Panc1 (cell line): ENCODE results near the gene ERC2. TPM values are rescaled to one million over a fixed set of nuclear protein-coding genes. Genes with fewer than 3 reads are reported as not detected.

Experiments
- ATAC-seq: fragments of 200-7000 bp; cut with Tn5 transposase; 2 replicates; pipeline ENCODE4 v1.9.1; 2020; ENCODE audit warnings: mild to moderate bottlenecking, moderate library complexity
- BruUV-seq: library from RNA; stranded (reverse); fragments of 400-500 nt; replicated peaks from 2 replicates; lab custom pipeline; 2021; lab: Mats Ljungman, UMichigan
- CTCF ChIA-PET: fragments of 300-600 bp; sonication (Branson Sonifier 250); formaldehyde crosslinking; loops from one replicate; lab custom pipeline; 2022; ENCODE audit warnings: antibody characterized with exemption; lab: Charles Lee
- POLR2A ChIA-PET: fragments of 300-600 bp; sonication (Branson Sonifier 250); formaldehyde crosslinking; loops from one replicate; lab custom pipeline; 2022; ENCODE audit warnings: antibody characterized with exemption; lab: Charles Lee
- DNase-seq: peaks from one replicate; pipeline ENCODE4 v3.0.0-alpha.2; 2010; ENCODE audit warnings: low read depth, low spot score
- H3K27ac ChIP-seq: 2 replicates; pipeline ENCODE4 v1.5.1; 2011; ENCODE audit warnings: mild to moderate bottlenecking, low read length, inconsistent platforms
- H3K27me3 ChIP-seq: fragments of 200-500 bp; sonication (Bioruptor generic); 2 replicates; pipeline ENCODE4 v1.6.0; 2014; ENCODE audit warnings: low read length, inconsistent platforms; ENCODE audit not compliant: control insufficient read depth, insufficient read depth
- H3K36me3 ChIP-seq: fragments of 200-500 bp; sonication (Bioruptor generic); 2 replicates; pipeline ENCODE4 v1.5.1; 2014; ENCODE audit warnings: inconsistent platforms, mild to moderate bottlenecking, low read length, moderate library complexity; ENCODE audit not compliant: control insufficient read depth, insufficient read depth
- H3K4me1 ChIP-seq: 2 replicates; pipeline ENCODE4 v1.5.1; 2011; ENCODE audit warnings: inconsistent platforms, mild to moderate bottlenecking, low read length, moderate library complexity; ENCODE audit not compliant: control insufficient read depth, insufficient read depth
- H3K4me3 ChIP-seq, 2 experiments: 2 replicates each; pipeline ENCODE4 v1.5.1; 2011 to 2012; ENCODE audit warnings: low read depth in 2 of 2, low read length in 2 of 2, mild to moderate bottlenecking in 2 of 2, inconsistent platforms in 1 of 2, moderate library complexity in 1 of 2
- H3K9me3 ChIP-seq: fragments of 200-500 bp; sonication (Bioruptor generic); 2 replicates; pipeline ENCODE4 v1.5.1; 2014; ENCODE audit warnings: low read depth, mild to moderate bottlenecking, inconsistent platforms, low read length, moderate library complexity; ENCODE audit not compliant: control insufficient read depth, insufficient read depth
- CTCF ChIP-seq: fragments of 450-650 bp; IDR thresholded peaks from 2 replicates; pipeline ENCODE4 v1.5.1; 2017; ENCODE audit warnings: mild to moderate bottlenecking
- POLR2AphosphoS5 ChIP-seq: IDR thresholded peaks from 2 replicates; pipeline ENCODE4 v1.6.1; 2012; ENCODE audit warnings: mild to moderate bottlenecking, low read depth, low read length, moderate library complexity
- REST ChIP-seq, 2 experiments: IDR thresholded peaks; 2 replicates each; pipeline ENCODE4 v1.6.1; 2011 to 2012; ENCODE audit warnings: low read depth in 2 of 2, control low read depth in 1 of 2, low read length in 1 of 2, mild to moderate bottlenecking in 1 of 2, moderate library complexity in 1 of 2; ENCODE audit not compliant: insufficient read depth in 1 of 2
- SIN3A ChIP-seq: IDR thresholded peaks from 2 replicates; pipeline ENCODE4 v1.6.1; 2012; ENCODE audit warnings: low read depth, mild to moderate bottlenecking, low read length, moderate library complexity, borderline replicate concordance; ENCODE audit not compliant: insufficient read depth
- TCF7L2 ChIP-seq: IDR thresholded peaks from 2 replicates; pipeline ENCODE4 v1.6.1; 2011; ENCODE audit warnings: mild to moderate bottlenecking, low read depth, low read length, inconsistent platforms
- in situ Hi-C: cut with HindIII; loops from 2 replicates; pipeline ENCODE4 v1.10.0; 2016; ENCODE audit warnings: low sequenced_read_pairs, low pct_unique_long_range_greater_than_20kb
- intact Hi-C: fragments of 100-400 bp; cut with micrococcal nuclease; formaldehyde crosslinking; loops from one replicate; pipeline ENCODE4 v1.10.0; 2022; ENCODE audit not compliant: unreplicated experiment
- total RNA-seq: library from RNA; stranded (reverse); gene quantifications from one replicate; pipeline ENCODE4 v1.2.1, GENCODE V29; 2021; ENCODE audit not compliant: unreplicated experiment

Gene ERC2
- total RNA-seq, 1 experiment from 2014 or later, result 0.33 TPM

- ATAC-seq, result no peak
- H3K9me3 ChIP-seq, result no peaks in the 10 kb centered on the region
- H3K4me1 ChIP-seq, result no peaks in the 10 kb centered on the region
- intact Hi-C loops, result no loop called here
- TF ChIP-seq TCF7L2 (no peak), CTCF (no peak), POLR2AphosphoS5 (no peak), REST (IDR thresholded peaks at IDR 0.05; ENCODE audit: insufficient read depth in 1 of 2, low read depth in 2 of 2, low read length in 1 of 2) (no peak), SIN3A (no peak)
- in situ Hi-C loops, result no loop called here
- no TSS peak for BruUV-seq
- H3K36me3 ChIP-seq, result no peaks in the 10 kb centered on the region
- no peak overlapping the region for H3K4me3 ChIP-seq
- no peaks in the 10 kb centered on the region for H3K27me3 ChIP-seq
- H3K27ac ChIP-seq, result no peak overlapping the region
- ChIA-PET POLR2A (no interaction called here), CTCF (no interaction called here)
- DNase-seq, result no peak
Observed at GRCh38 chr3:55532806-55533205, 935.5 kb downstream of the ERC2 start.

GRCh38 chr3:55531321-55531720 lies 936.9 kb downstream of the ERC2 start:
- CTCF ChIA-PET, result no interaction called here
- POLR2A ChIA-PET, result no interaction called here
- TF ChIP-seq SIN3A, result no peak
- TF ChIP-seq REST (IDR thresholded peaks at IDR 0.05; ENCODE audit: insufficient read depth in 1 of 2, low read depth in 2 of 2, low read length in 1 of 2), result no peak
- TF ChIP-seq CTCF, result no peak
- no peak for TF ChIP-seq TCF7L2
- no peak for TF ChIP-seq POLR2AphosphoS5
- H3K9me3 ChIP-seq, result no peaks in the 10 kb centered on the region
- H3K4me1 ChIP-seq, result no peaks in the 10 kb centered on the region
- in situ Hi-C loops, result no loop called here
- no peaks in the 10 kb centered on the region for H3K27me3 ChIP-seq
- BruUV-seq, result no TSS peak
- no peak overlapping the region for H3K4me3 ChIP-seq
- no peak overlapping the region for H3K27ac ChIP-seq
- intact Hi-C loops, result no loop called here
- H3K36me3 ChIP-seq, result no peaks in the 10 kb centered on the region
- DNase-seq (no peak), ATAC-seq (no peak)
